ENCODE data around the gene ATRX.

GRCh38 chrX:77719388-77719787 is 66.6 kb downstream of the ATRX start:
- no peak for TF ChIP-seq CTCF (conservative IDR thresholded peaks at IDR 0.05; ENCODE audit: low read length)
- TF ChIP-seq EZH2phosphoT487 (IDR thresholded peaks at IDR 0.05; ENCODE audit: borderline replicate concordance) = no peak

Data from Loucy (cell line).